Peyer's patch (tissue), 4 donors: ENCODE results near the gene KBTBD4. TPM values are rescaled to one million over a fixed set of nuclear protein-coding genes. Genes with fewer than 3 reads are reported as not detected.
A peak's percentile ranks its signal among the peaks of the same experiment; 100 is the strongest.

Experiments
- DNase-seq, 3 donors: peaks; one replicate each; pipeline ENCODE4 v3.0.0-alpha.2; 2017 to 2019
- H3K27ac ChIP-seq, 4 donors: fragments of 200-600 bp; sonication (generic); one replicate each; pipeline ENCODE4 v1.5.1; 2016 to 2019
- H3K27me3 ChIP-seq, 2 donors: fragments of 200-600 bp; sonication (generic); one replicate each; pipeline ENCODE4 v1.5.1; 2019
- H3K36me3 ChIP-seq, 3 donors: fragments of 200-600 bp; sonication (generic); one replicate each; pipeline ENCODE4 v1.5.1; 2016 to 2019
- H3K4me1 ChIP-seq, 4 donors: fragments of 200-600 bp; sonication (generic); one replicate each; pipeline ENCODE4 v1.5.1; 2016 to 2019
- H3K4me3 ChIP-seq, 4 donors: fragments of 200-600 bp; sonication (generic); 1 replicate in 3 of 4; 2 replicates in 1 of 4; pipeline ENCODE4 v1.5.1; 2016 to 2019; ENCODE audit warnings: mild to moderate bottlenecking in 1 of 4
- H3K9me3 ChIP-seq, 4 donors: fragments of 200-600 bp; sonication (generic); one replicate each; pipeline ENCODE4 v1.5.1; 2016 to 2019; ENCODE audit warnings: mild to moderate bottlenecking in 1 of 4
- POLR2A ChIP-seq, 2 donors: fragments of 450-650 bp; IDR thresholded peaks; one replicate each; pipeline ENCODE4 v1.5.1; 2017; ENCODE audit warnings: antibody characterized with exemption in 2 of 2, mild to moderate bottlenecking in 2 of 2, moderate library complexity in 2 of 2
- total RNA-seq, 4 donors: library from RNA; depleted of rRNA; stranded (reverse); fragments of >200 nt; gene quantifications; one replicate each; pipeline ENCODE4 v1.1.0, GENCODE V29; 2016
- TF ChIP-seq, protein P1 (sequence below), 6 experiments: fragments of 450-650 bp in 4 of 6; fragments of 200-600 bp in 2 of 6; sonication (generic) in 1 of 6; IDR thresholded peaks; one replicate each; pipeline ENCODE4 v1.5.1; 2017 to 2019; ENCODE audit warnings: antibody characterized with exemption in 6 of 6, mild to moderate bottlenecking in 3 of 6, moderate library complexity in 1 of 6

The KBTBD4 gene
- total RNA-seq, 4 donors from 2014 or later = 6.6 to 11.9 (median 9.7) TPM

DNA sequence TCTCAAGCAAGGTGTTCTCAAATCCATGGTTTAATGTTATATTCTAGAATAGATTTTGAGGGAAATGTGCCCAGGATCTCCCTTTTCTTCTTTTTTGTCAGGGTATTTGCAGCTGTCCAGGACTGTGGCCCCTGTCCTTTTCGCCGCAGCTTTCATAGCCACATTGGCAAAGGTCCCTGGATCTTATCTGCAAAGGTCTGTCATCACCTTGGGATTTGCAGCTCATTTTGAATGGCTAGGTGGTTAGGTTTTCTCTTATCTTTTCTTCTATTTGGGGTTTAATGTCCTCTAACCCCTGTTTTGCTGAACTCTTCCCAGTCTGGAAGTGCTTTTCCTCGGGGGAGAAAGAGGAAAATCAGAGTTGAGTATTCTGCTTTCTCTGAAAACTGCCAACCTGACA is 27.2 kb upstream of the KBTBD4 start:
- Histone ChIP-seq H3K27me3 (no peaks in the 10 kb centered on the region), H3K27ac (no peak overlapping the region), H3K36me3 (peaks cover 0 to 1% (median 0%) of the 10 kb centered on the region in 3 donors), H3K4me1 (no peaks in the 10 kb centered on the region), H3K9me3 (no peaks in the 10 kb centered on the region), H3K4me3 (no peak overlapping the region)
- TF ChIP-seq POLR2A (IDR thresholded peaks at IDR 0.05) = no peak
- TF ChIP-seq, protein P1, sequence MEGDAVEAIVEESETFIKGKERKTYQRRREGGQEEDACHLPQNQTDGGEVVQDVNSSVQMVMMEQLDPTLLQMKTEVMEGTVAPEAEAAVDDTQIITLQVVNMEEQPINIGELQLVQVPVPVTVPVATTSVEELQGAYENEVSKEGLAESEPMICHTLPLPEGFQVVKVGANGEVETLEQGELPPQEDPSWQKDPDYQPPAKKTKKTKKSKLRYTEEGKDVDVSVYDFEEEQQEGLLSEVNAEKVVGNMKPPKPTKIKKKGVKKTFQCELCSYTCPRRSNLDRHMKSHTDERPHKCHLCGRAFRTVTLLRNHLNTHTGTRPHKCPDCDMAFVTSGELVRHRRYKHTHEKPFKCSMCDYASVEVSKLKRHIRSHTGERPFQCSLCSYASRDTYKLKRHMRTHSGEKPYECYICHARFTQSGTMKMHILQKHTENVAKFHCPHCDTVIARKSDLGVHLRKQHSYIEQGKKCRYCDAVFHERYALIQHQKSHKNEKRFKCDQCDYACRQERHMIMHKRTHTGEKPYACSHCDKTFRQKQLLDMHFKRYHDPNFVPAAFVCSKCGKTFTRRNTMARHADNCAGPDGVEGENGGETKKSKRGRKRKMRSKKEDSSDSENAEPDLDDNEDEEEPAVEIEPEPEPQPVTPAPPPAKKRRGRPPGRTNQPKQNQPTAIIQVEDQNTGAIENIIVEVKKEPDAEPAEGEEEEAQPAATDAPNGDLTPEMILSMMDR (IDR thresholded peaks at IDR 0.05) = no peak
- DNase-seq = no peak

DNA sequence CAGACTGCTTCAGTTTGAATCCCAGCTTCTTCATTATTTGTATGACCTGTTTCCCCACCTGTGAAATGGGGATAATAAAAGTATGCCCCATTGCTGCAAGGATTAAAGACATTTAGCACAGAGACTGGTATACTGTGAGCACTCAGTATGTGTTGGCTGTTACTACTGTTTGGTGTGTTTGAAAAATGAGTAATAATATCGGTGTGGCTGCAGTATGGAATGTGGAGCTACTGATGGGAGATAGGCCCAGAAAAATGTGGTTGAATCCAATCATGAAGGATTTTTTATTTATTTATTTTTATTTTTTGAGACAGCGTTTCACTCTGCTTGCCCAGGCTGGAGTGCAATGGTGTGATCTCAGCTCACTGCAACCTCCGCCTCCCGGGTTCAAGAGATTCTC is 24.5 kb upstream of the KBTBD4 start:
- Histone ChIP-seq H3K36me3 (no peaks in the 10 kb centered on the region), H3K27me3 (no peaks in the 10 kb centered on the region), H3K9me3 (no peaks in the 10 kb centered on the region), H3K27ac (no peak overlapping the region), H3K4me3 (no peak overlapping the region), H3K4me1 (no peaks in the 10 kb centered on the region)
- DNase-seq = no peak
- no peak for TF ChIP-seq POLR2A (IDR thresholded peaks at IDR 0.05)

- H3K27ac ChIP-seq = no peak overlapping the region
- no peaks in the 10 kb centered on the region for H3K9me3 ChIP-seq
- peak in 1 of 3 donors; percentile 15 for DNase-seq
- H3K27me3 ChIP-seq = no peaks in the 10 kb centered on the region
- no peaks in the 10 kb centered on the region for H3K36me3 ChIP-seq
- H3K4me3 ChIP-seq = no peak overlapping the region
- TF ChIP-seq POLR2A (IDR thresholded peaks at IDR 0.05) = no peak
- no peaks in the 10 kb centered on the region for H3K4me1 ChIP-seq
Observed at GRCh38 chr11:47599902-47600301, 21.1 kb upstream of the KBTBD4 start.

GRCh38 chr11:47595967-47596366 is 17.2 kb upstream of the KBTBD4 start:
- Histone ChIP-seq H3K36me3 (no peaks in the 10 kb centered on the region), H3K27ac (no peak overlapping the region), H3K9me3 (no peaks in the 10 kb centered on the region), H3K4me1 (peaks cover 0 to 9% (median 7%) of the 10 kb centered on the region in 4 donors), H3K27me3 (peaks cover 0 to 17% of the 10 kb centered on the region in 2 donors), H3K4me3 (no peak overlapping the region)
- no peak for TF ChIP-seq POLR2A (IDR thresholded peaks at IDR 0.05)
- TF ChIP-seq, protein P1 (IDR thresholded peaks at IDR 0.05) = no peak
- DNase-seq = no peak

DNA sequence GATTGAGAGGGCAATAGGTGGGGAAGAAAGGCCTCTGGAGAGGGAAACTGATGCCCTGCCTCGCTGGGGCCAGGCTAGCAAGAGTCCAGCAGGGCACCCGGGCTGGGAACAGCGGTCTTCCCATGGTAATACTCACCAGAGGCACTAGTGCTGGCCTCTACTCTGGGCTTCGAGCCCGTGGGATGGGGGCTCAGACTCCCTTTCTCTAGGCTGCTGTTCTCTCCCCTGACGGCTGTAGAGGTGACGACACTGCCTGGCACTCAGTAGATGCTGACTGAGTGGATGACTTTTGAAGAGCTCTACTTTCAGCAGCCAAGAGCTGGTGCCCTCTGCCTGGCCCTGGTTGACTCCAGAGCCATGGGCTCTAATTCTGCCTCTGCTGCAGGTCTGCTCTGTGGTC is 16.3 kb upstream of the KBTBD4 start:
- no peaks in the 10 kb centered on the region for H3K36me3 ChIP-seq
- no peak for TF ChIP-seq POLR2A (IDR thresholded peaks at IDR 0.05)
- TF ChIP-seq, protein P1 (IDR thresholded peaks at IDR 0.05) = no peak
- H3K27ac ChIP-seq = no peak overlapping the region
- H3K4me1 ChIP-seq = peaks cover 0 to 9% (median 7%) of the 10 kb centered on the region in 4 donors
- no peak overlapping the region for H3K4me3 ChIP-seq
- H3K9me3 ChIP-seq = no peaks in the 10 kb centered on the region
- H3K27me3 ChIP-seq = peaks cover 0 to 17% of the 10 kb centered on the region in 2 donors
- no peak for DNase-seq

GRCh38 chr11:47593934-47594855 is 15.4 kb upstream of the KBTBD4 start, which contains the start of gene C1QTNF4:
Gene C1QTNF4, minus strand, starts transcription at chr11:47594411. Its CDS starts 3,601 bp downstream, at chr11:47590810.
- Histone ChIP-seq H3K27me3 (peaks cover 0 to 17% of the 10 kb centered on the region in 2 donors), H3K4me3 (peak within 1 kb of the TSS in 3 of 4 donors; percentile 15 to 32 (median 26)), H3K27ac (no peak within 1 kb of the TSS), H3K36me3 (no peaks in the 10 kb centered on the region), H3K9me3 (no peaks in the 10 kb centered on the region), H3K4me1 (peaks cover 0 to 13% (median 7%) of the 10 kb centered on the region in 4 donors)
- TF ChIP-seq, protein P1 (IDR thresholded peaks at IDR 0.05) = no peak
- DNase-seq = no peak
